SJCRH30 (cell line): ENCODE data around the gene PNPO. TPM values are rescaled to one million over a fixed set of nuclear protein-coding genes. Genes with fewer than 3 reads are reported as not detected.
"Not testable (repeated sequence)": the region's sequence is repeated elsewhere in the genome, so short reads cannot be mapped to it uniquely, and the experiment has no call there.

ENCODE experiments used
- DNase-seq, 2 experiments: peaks; one replicate each; pipeline ENCODE4 v3.0.0-alpha.2; 2015 to 2020
- H3K27ac ChIP-seq: fragments of 250-450 bp; sonication (Bioruptor Pico); 2 replicates; pipeline ENCODE4 v1.5.1; 2020; ENCODE audit warnings: mild to moderate bottlenecking, moderate library complexity
- H3K27me3 ChIP-seq: fragments of 250-450 bp; sonication (Bioruptor Pico); 2 replicates; pipeline ENCODE4 v1.5.1; 2020; ENCODE audit warnings: mild to moderate bottlenecking, moderate library complexity
- H3K36me3 ChIP-seq: fragments of 250-450 bp; sonication (Bioruptor Pico); 2 replicates; pipeline ENCODE4 v1.5.1; 2020; ENCODE audit warnings: mild to moderate bottlenecking, moderate library complexity
- H3K4me1 ChIP-seq: fragments of 250-450 bp; sonication (Bioruptor Pico); 2 replicates; pipeline ENCODE4 v1.5.1; 2020; ENCODE audit warnings: mild to moderate bottlenecking, moderate library complexity
- H3K4me3 ChIP-seq: fragments of 250-450 bp; sonication (Bioruptor Pico); 2 replicates; pipeline ENCODE4 v1.5.1; 2020; ENCODE audit warnings: mild to moderate bottlenecking, moderate library complexity
- H3K9me3 ChIP-seq: fragments of 250-450 bp; sonication (Bioruptor Pico); replicated peaks from 2 replicates; pipeline ENCODE4 v1.5.1; 2020; ENCODE audit warnings: mild to moderate bottlenecking, moderate library complexity
- total RNA-seq: library from RNA; depleted of rRNA; stranded (reverse); fragments of >200 nt; shearing (Covaris generic); gene quantifications from 2 replicates; pipeline ENCODE4 v1.2.3, GENCODE V29; 2014

The PNPO gene
- total RNA-seq, 1 experiment from 2014 or later: 9.7 TPM

GRCh38 chr17:47907932-47908562 is 33.3 kb upstream of the PNPO start:
- H3K4me1 ChIP-seq: peaks cover 8% of the 10 kb centered on the region; the same call in 1 of the 2 replicates
- no peak for DNase-seq
- 0 out of 2 replicates have a peak, but pooled peaks cover 5% of the 10 kb centered on the region for H3K36me3 ChIP-seq
- H3K27me3 ChIP-seq: no peaks in the 10 kb centered on the region
- no peak overlapping the region for H3K27ac ChIP-seq
- H3K9me3 ChIP-seq: no peaks in the 10 kb centered on the region
- no peak overlapping the region for H3K4me3 ChIP-seq

- H3K4me3 ChIP-seq: no peak overlapping the region
- H3K9me3 ChIP-seq: no peaks in the 10 kb centered on the region
- no peaks in the 10 kb centered on the region for H3K4me1 ChIP-seq
- H3K27me3 ChIP-seq: no peaks in the 10 kb centered on the region
- no peak for DNase-seq
- H3K27ac ChIP-seq: no peak overlapping the region
- 0 out of 2 replicates have a peak, but pooled peaks cover 5% of the 10 kb centered on the region for H3K36me3 ChIP-seq
These were observed 28.3 kb upstream of the PNPO start for GRCh38 chr17:47913050-47913449.

GRCh38 chr17:47914306-47914948 is 26.9 kb upstream of the PNPO start:
- no peak overlapping the region for H3K4me3 ChIP-seq
- H3K36me3 ChIP-seq: no peaks in the 10 kb centered on the region
- H3K4me1 ChIP-seq: no peaks in the 10 kb centered on the region
- H3K9me3 ChIP-seq: no peaks in the 10 kb centered on the region
- H3K27ac ChIP-seq: no peak overlapping the region
- DNase-seq: no peak
- no peaks in the 10 kb centered on the region for H3K27me3 ChIP-seq

- Histone ChIP-seq H3K4me1 (no peaks in the 10 kb centered on the region), H3K27ac (no peak overlapping the region)
These were observed 25.5 kb upstream of the PNPO start for GRCh38 chr17:47915776-47916398.

GRCh38 chr17:47916489-47917208 is 24.7 kb upstream of the PNPO start:
- Histone ChIP-seq H3K27ac (no peak overlapping the region), H3K4me3 (no peak overlapping the region), H3K4me1 (no peaks in the 10 kb centered on the region), H3K36me3 (peaks cover 3% of the 10 kb centered on the region; the same call in 1 of the 2 replicates), H3K9me3 (no peaks in the 10 kb centered on the region), H3K27me3 (no peaks in the 10 kb centered on the region)
- DNase-seq: no peak

More at GRCh38 chr17:47915776-47916398, 25.5 kb upstream of the PNPO start:
- no peaks in the 10 kb centered on the region for H3K36me3 ChIP-seq
- H3K9me3 ChIP-seq: no peaks in the 10 kb centered on the region
- no peak overlapping the region for H3K4me3 ChIP-seq
- no peaks in the 10 kb centered on the region for H3K27me3 ChIP-seq
- no peak for DNase-seq

GRCh38 chr17:47917581-47917980 is 23.8 kb upstream of the PNPO start:
- Histone ChIP-seq H3K36me3 (peaks cover 7% of the 10 kb centered on the region; the same call in 1 of the 2 replicates), H3K4me1 (no peaks in the 10 kb centered on the region), H3K9me3 (no peaks in the 10 kb centered on the region), H3K27ac (no peak overlapping the region), H3K27me3 (no peaks in the 10 kb centered on the region), H3K4me3 (no peak overlapping the region)
- DNase-seq: no peak

- no peak overlapping the region for H3K27ac ChIP-seq
- H3K4me1 ChIP-seq: no peaks in the 10 kb centered on the region
- H3K4me3 ChIP-seq: no peak overlapping the region
- H3K36me3 ChIP-seq: peaks cover 8% of the 10 kb centered on the region; the same call in 1 of the 2 replicates
- H3K27me3 ChIP-seq: no peaks in the 10 kb centered on the region
- H3K9me3 ChIP-seq: no peaks in the 10 kb centered on the region
- no peak for DNase-seq
These were observed 23.4 kb upstream of the PNPO start for GRCh38 chr17:47918006-47918405.

- no peak overlapping the region for H3K27ac ChIP-seq
- H3K4me3 ChIP-seq: no peak overlapping the region
- H3K27me3 ChIP-seq: no peaks in the 10 kb centered on the region
- H3K4me1 ChIP-seq: no peaks in the 10 kb centered on the region
- peaks cover 17% of the 10 kb centered on the region; the same call in 1 of the 2 replicates for H3K36me3 ChIP-seq
- no peaks in the 10 kb centered on the region for H3K9me3 ChIP-seq
- no peak for DNase-seq
These were observed 22.4 kb upstream of the PNPO start for GRCh38 chr17:47918991-47919390.

- not testable (repeated sequence) for H3K27me3 ChIP-seq, H3K9me3 ChIP-seq, H3K4me1 ChIP-seq, H3K4me3 ChIP-seq, H3K27ac ChIP-seq, DNase-seq
- H3K36me3 ChIP-seq: peaks cover 17% of the 10 kb centered on the region; the same call in 1 of the 2 replicates
These were observed 21.5 kb upstream of the PNPO start for GRCh38 chr17:47919889-47920288.

- DNase-seq: no peak
- Histone ChIP-seq H3K4me1 (no peaks in the 10 kb centered on the region), H3K27ac (no peak overlapping the region), H3K4me3 (no peak overlapping the region), H3K9me3 (no peaks in the 10 kb centered on the region), H3K27me3 (no peaks in the 10 kb centered on the region), H3K36me3 (peaks cover 27% of the 10 kb centered on the region)
These were observed 16.3 kb upstream of the PNPO start for GRCh38 chr17:47924785-47925677.

GRCh38 chr17:47925678-47925988 is 15.7 kb upstream of the PNPO start:
- Histone ChIP-seq H3K9me3 (no peaks in the 10 kb centered on the region), H3K4me3 (no peak overlapping the region), H3K36me3 (peaks cover 27% of the 10 kb centered on the region), H3K27ac (no peak overlapping the region), H3K27me3 (no peaks in the 10 kb centered on the region), H3K4me1 (no peaks in the 10 kb centered on the region)
- no peak for DNase-seq

GRCh38 chr17:47927821-47928400 is 13.5 kb upstream of the PNPO start:
- no peak for DNase-seq
- no peaks in the 10 kb centered on the region for H3K27me3 ChIP-seq
- H3K36me3 ChIP-seq: peaks cover 19% of the 10 kb centered on the region

GRCh38 chr17:47928415-47928814 is 13.0 kb upstream of the PNPO start:
- Histone ChIP-seq H3K4me3 (no peak overlapping the region), H3K27ac (no peak overlapping the region), H3K9me3 (no peaks in the 10 kb centered on the region), H3K27me3 (no peaks in the 10 kb centered on the region), H3K4me1 (no peaks in the 10 kb centered on the region), H3K36me3 (peaks cover 15% of the 10 kb centered on the region)
- no peak for DNase-seq

More at GRCh38 chr17:47927821-47928400, 13.5 kb upstream of the PNPO start:
- no peaks in the 10 kb centered on the region for H3K9me3 ChIP-seq
- H3K4me1 ChIP-seq: no peaks in the 10 kb centered on the region
- H3K4me3 ChIP-seq: no peak overlapping the region
- no peak overlapping the region for H3K27ac ChIP-seq
